Anterior cingulate cortex (tissue), 58 donors: ENCODE measurements around the gene SPECC1.
"Not testable (repeated sequence)": the region's sequence is repeated elsewhere in the genome, so short reads cannot be mapped to it uniquely, and the experiment has no call there.

Experiments
- DNase-seq, 58 donors: peaks; one replicate each; lab custom pipeline; 2025; lab: John Stamatoyannopoulos, UW

Gene SPECC1

DNA sequence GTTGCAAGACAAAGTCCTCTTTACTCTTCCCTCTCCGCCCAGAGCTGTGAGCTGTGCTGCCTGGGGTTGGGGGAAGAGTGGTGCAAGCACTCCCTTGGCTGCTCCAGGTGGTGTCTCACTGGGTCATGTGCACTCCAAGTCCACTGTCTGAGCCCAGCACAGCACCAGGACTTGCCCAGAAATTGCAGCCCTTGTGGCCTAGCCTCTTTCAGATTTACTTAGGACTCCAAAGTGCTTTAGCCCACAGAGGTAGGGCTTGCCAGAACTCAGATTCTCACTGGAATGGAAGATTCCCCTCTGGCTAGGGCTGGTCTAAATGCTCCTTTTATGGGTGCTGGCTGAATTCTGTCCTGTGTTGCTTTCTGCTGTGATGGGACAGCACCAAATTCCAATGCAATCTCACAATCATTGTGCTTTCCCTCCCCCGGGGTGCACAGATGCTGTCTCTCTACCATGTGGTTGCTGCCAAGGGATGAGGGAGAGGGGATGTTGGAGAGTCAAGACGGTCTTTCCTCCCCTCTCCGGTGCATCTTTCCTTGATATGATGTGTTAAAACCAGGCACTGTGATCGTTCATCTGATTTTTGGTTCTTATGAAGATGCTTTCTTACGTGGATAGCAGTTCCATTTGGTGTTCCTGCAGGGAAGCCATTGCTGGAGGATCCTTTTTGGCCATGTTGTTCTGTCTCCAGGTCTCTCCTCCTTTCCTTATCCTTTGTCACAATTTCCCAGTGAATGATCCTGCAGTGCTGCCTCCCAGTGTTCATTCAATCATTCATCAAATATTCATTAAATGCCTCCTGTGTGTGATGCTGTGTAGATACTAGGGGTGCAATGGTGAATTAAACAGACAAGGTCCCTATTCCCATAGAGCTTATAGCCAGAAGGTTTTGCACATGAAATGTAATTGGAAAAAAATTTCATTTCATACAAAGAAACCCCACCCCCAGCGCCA, 216.3 kb downstream of the SPECC1 start:
- peak in 14 of 58 donors; percentile 23 to 57 (median 37) for DNase-seq

DNA sequence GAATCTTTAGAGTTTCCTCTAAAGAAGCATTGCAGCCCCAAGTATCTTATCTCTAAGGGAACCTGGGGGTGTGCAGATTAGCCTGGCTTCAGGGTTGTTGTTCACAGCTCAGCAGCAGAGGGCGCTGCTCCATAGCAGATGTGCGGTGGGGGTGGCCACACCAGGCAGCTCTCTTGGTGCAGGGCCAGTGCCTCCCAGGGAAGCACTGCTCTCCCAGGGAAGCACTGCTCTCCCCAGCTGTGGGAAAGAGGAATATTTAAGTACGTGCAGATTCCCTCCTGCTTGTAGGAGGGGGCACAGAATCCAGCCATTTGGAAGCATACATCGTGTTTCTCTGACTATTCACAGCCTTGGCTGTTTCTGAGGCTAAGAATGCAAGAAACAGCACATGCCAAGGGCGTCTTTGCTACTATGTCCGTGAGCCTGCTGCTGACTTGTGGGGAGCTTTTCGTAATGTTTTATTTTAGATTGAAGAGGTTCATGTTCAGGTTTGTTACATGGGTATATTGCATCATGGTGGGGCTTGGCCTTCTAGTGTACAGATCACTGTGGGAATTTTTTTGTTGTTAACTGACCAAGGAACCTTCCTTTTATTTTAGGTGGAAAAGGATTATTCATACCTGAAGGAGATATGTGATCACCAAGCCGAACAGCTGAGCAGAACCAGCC, 217.8 kb downstream of the SPECC1 start:
- DNase-seq: peak in 56 of 58 donors; percentile 30 to 91 (median 80)

DNA sequence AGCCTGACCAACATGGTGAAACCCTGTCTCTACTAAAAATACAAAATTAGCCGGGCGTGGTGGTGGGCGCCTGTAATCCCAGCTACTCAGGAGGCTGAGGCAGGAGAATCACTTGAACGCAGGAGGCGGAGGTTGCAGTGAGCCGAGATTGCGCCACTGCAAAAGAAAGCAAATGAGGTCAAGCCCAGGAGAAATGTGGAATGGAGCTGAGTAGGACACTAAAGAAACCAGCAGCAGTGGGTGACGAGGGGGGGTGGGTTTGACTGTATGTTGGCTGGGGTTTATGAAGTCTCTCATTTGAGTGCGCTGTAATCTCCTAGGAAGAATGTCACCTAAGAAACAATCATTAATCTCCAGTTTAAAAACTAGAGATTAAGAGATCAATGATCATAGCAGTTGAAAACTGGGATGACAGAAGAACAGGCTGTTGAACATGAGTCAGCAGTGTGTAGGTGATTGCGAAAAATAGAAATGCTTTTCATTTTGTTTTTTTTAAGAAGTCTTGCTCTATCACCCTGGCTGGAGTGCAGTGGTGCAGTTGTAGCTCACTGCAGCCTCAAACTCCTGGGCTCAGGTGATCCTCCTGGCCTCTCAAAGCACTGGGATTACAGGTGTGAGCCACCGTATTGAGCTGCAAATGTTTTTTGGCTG, 218.7 kb downstream of the SPECC1 start:
- not testable (repeated sequence) for DNase-seq

GRCh38 chr17:20228410-20228809, 219.3 kb downstream of the SPECC1 start:
- DNase-seq: no peak

DNA sequence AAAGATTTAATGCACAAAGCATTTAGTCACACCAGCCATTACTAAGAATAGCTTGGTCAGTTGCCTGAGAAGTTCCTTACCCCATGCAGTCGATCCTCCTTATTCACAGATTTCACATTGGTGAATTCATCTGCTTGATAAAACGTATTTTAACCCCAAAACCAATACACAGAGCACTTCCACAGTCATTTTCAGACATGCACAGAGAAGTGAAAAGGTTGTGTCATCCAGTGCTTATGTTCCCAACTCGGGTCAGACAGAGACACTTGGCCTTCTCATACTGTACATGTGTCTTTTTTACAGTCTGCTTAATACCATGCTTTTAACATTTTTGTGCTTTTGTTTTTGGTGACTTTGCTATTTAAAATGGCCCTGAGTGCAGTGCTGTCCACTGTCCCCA, 219.7 kb downstream of the SPECC1 start:
- DNase-seq: no peak

- DNase-seq: no peak
Observed at GRCh38 chr17:20230924-20231323, 221.8 kb downstream of the SPECC1 start.

GRCh38 chr17:20232611-20233010, 223.5 kb downstream of the SPECC1 start:
- no peak for DNase-seq

GRCh38 chr17:20234276-20234675, 225.1 kb downstream of the SPECC1 start:
- DNase-seq: no peak

DNA sequence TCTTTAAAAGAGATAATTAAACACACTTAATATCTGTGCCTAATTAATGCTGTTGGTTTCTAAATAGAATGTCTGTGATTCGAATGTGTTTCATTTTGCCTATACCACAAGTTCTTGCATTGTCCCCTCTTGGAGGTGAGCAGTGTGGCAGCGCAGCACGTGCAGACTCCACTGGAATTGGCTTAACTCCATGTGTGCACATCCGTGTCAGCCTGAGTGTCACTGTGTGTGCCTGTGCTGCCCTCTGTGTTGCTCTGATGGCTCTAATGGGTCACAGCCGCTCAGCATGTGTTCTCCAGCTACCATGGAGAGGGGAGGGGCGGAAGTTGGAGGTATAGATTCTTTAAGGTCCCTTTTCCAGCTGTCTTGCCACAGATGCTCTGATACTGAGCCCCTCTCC, 226.6 kb downstream of the SPECC1 start:
- peak in 17 of 58 donors; percentile 10 to 82 (median 45) for DNase-seq

DNA sequence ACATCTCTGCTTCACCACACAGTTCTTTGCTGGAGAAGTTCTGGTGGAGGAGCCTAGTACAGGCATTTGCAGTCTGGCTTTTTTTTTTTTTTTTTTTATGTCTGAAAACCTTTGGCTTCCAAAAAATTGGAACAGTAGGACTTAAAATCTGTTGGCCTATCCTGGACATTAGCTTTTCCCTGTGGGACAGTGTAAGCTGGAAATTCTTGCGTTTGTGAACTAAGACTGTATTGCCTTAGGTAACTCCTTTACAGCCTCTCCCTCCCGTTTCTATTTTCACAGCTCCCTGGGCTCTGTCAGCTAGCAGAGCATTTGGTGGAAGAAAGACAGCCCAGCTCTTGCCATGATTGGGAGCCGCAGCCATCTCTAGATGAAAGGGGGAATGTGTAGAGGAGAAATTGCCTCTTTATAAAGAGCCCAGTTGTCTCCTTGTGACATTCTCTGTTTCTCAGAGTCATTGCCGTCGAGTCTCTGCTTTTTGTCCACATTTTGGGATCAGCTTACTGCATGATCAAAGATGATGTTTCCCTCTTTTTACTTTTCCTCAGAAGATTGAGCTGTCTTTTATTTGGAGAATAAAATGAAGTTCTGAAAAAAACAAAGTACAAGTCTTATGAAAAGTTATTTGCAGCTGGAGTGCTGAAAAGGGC, 227.5 kb downstream of the SPECC1 start:
- DNase-seq: peak in 2 of 58 donors; percentile 5 to 25

GRCh38 chr17:20239776-20240175, 230.6 kb downstream of the SPECC1 start:
- DNase-seq: not testable (repeated sequence)

DNA sequence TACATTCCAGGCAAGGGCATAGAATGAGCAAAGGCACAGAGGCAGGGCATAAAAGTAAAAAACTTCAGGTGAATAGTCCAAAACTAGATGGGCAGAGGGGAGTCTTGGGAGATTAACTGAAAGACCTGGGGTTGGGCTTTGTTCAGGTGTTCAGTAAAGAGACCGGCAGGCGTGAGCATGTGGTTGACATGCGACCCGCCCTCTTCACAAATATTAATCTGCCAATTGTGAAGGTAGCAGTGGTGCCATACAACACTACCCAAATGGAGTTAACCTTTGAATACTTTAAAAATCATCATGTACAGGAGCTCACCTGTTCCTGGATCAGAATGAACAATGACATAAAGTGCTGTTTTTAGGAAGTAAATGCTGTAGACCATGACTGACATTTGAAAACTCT, 232.7 kb downstream of the SPECC1 start:
- DNase-seq: no peak

DNA sequence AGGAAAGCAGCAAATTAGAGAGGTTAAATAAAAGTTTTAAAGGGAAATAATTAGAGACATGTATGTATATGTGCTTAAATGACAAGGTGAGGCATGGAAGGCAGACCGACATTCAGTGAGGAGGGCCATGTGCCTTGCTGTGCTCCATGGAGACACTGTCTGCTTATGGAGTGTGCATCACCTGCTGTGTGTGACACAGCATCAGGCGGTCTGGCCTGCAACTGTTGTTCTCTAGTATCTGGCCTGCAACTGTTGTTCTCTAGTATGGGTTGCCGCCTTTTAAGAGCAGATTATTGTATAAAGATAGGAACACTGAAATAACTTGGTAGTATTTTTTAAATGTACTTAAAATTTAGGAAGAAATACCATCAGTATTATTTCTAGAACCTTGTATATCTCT, 233.1 kb downstream of the SPECC1 start:
- no peak for DNase-seq

DNA sequence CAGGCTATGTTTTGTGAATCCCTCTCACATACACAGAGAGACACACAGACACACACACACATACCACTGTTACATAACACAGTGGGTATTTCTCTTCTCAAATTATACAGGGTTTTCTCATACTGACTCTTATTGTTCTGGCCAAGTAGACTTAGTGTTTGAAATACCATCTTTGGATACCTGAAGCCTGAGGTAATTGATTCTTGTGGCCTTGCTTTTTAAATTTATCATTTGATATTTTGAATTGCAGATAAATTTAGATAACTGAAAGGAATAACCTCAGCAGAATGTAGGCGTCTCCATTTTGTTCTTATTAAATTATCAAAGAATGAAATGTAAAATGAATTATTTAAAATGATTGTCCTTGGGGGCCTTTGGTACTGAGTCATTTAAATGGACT, 234.4 kb downstream of the SPECC1 start:
- DNase-seq: no peak

DNA sequence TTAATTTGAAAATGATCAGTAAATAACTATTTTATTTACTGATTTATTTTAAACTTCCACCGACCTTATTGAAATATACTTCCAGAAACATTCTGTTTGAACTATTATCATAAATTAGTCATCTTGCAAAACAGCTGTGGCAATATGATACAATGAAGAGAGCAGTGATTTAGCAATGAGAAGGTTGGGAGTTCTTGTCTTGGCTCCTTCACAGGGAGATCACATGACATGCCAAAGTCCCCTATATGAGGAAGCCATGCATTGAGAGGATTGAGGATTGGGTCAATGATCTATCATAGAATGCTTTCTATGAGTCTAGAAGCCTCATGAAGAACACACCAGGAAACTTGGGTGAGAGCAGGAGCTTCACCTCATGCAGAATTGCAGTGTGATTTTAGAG, 235.5 kb downstream of the SPECC1 start:
- DNase-seq: no peak

DNA sequence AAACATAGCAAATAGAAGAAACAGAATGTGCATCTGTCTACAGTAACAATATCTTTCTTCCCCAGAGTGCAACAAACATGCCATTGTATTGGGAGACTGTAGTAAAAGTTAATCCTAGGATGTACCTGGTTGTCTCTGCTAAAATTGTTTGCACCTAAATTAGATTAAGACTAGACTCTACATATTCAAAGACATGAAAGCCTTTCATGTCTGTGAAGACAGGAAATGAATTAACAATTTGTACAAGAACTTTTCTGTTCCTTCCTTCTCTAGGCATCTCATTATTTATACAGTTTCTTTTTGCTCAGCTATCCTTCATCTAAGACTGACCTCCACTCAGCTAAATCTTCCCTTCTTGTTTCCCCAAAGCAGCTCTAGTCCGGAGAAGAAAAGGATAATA, 237.5 kb downstream of the SPECC1 start:
- no peak for DNase-seq

DNA sequence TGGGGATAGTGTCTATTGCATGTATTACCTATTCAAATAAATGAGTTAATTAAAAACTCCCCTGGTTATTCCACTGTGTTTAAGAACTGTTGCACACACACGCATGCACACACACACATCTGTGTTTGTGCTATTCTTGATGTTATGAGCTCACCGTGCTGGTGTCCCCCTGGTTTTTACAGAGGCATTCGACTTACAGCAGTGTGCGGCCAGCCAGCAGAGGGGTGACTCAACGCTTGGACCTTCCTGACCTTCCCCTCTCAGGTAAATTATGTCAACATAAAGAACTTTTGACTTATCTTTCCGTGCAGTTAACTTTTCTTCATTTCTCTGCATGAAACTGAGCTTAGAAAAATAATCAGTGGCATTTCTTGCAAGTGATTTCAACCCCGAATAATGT, 244.2 kb downstream of the SPECC1 start:
- no peak for DNase-seq

GRCh38 chr17:20254541-20254940, 245.4 kb downstream of the SPECC1 start:
- no peak for DNase-seq

DNA sequence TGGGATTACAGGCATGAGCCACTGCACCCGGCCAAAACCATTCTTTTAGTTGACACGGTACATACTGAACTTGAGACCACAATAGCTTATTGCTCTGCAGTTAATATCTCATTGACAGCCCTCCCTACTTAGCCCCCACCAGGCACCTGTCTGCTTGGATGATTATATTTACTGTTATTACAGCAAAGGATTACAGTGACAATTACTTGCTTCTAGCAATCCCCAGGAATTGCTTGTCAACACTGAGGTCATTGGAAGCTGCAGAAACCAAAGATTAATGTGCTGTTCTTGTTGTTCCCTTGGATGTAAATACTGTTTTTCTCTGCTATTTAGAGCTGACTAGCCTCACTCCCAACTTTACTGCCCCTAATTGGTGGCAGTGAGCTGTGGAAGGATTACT, 247.0 kb downstream of the SPECC1 start:
- no peak for DNase-seq

- no peak for DNase-seq
Observed at GRCh38 chr17:20257008-20257407, 247.8 kb downstream of the SPECC1 start.

GRCh38 chr17:20257798-20258197, 248.6 kb downstream of the SPECC1 start:
- no peak for DNase-seq
